ENCODE data around the gene ABTB2.
A peak's percentile ranks its signal among the peaks of the same experiment; 100 is the strongest.

The ABTB2 gene

GRCh38 chr11:34311126-34311525 lies 46.7 kb downstream of the ABTB2 start:
- no peak for DNase-seq

- DNase-seq = no peak
Measured at GRCh38 chr11:34309965-34310364, 47.8 kb downstream of the ABTB2 start.

GRCh38 chr11:34308913-34309585 lies 48.8 kb downstream of the ABTB2 start:
- DNase-seq = no peak

- DNase-seq = no peak
Measured at GRCh38 chr11:34308049-34308912, 49.5 kb downstream of the ABTB2 start.

GRCh38 chr11:34305780-34306179 lies 52.0 kb downstream of the ABTB2 start:
- no peak for DNase-seq

- DNase-seq = peak; percentile 60
Measured at GRCh38 chr11:34305193-34305592, 52.6 kb downstream of the ABTB2 start.

GRCh38 chr11:34303028-34303570 lies 54.7 kb downstream of the ABTB2 start:
- DNase-seq = no peak

- no peak for DNase-seq
Measured at GRCh38 chr11:34302046-34302921, 55.5 kb downstream of the ABTB2 start.

GRCh38 chr11:34300926-34301295 lies 56.9 kb downstream of the ABTB2 start:
- no peak for DNase-seq

- no peak for DNase-seq
Measured at GRCh38 chr11:34300026-34300925, 57.5 kb downstream of the ABTB2 start.

- peak; percentile 66 for DNase-seq
Measured at GRCh38 chr11:34299284-34299972, 58.4 kb downstream of the ABTB2 start.

GRCh38 chr11:34298871-34299270 lies 58.9 kb downstream of the ABTB2 start:
- no peak for DNase-seq

GRCh38 chr11:34296412-34296811 lies 61.4 kb downstream of the ABTB2 start:
- no peak for DNase-seq

- DNase-seq = no peak
Measured at GRCh38 chr11:34292546-34292945, 65.3 kb downstream of the ABTB2 start.

- no peak for DNase-seq
Measured at GRCh38 chr11:34292111-34292510, 65.7 kb downstream of the ABTB2 start.

GRCh38 chr11:34290926-34291325 lies 66.9 kb downstream of the ABTB2 start:
- no peak for DNase-seq

GRCh38 chr11:34288492-34288891 lies 69.3 kb downstream of the ABTB2 start:
- no peak for DNase-seq

- no peak for DNase-seq
Measured at GRCh38 chr11:34284811-34285481, 72.9 kb downstream of the ABTB2 start.

GRCh38 chr11:34284156-34284555 lies 73.7 kb downstream of the ABTB2 start:
- DNase-seq = no peak

GRCh38 chr11:34280945-34281872 lies 76.6 kb downstream of the ABTB2 start:
- no peak for DNase-seq

Measured in NCI-H2171 treated with DMSO at 0.1 percent for 48 hours (cell line).